Panc1 (cell line): ENCODE data around the gene COMMD10. TPM values are rescaled to one million over a fixed set of nuclear protein-coding genes. Genes with fewer than 3 reads are reported as not detected.

ENCODE experiments used
- ATAC-seq: fragments of 200-7000 bp; cut with Tn5 transposase; 2 replicates; pipeline ENCODE4 v1.9.1; 2020; ENCODE audit warnings: mild to moderate bottlenecking, moderate library complexity
- BruUV-seq: library from RNA; stranded (reverse); fragments of 400-500 nt; replicated peaks from 2 replicates; lab custom pipeline; 2021; lab: Mats Ljungman, UMichigan
- CTCF ChIA-PET: fragments of 300-600 bp; sonication (Branson Sonifier 250); formaldehyde crosslinking; loops from one replicate; lab custom pipeline; 2022; ENCODE audit warnings: antibody characterized with exemption; lab: Charles Lee
- POLR2A ChIA-PET: fragments of 300-600 bp; sonication (Branson Sonifier 250); formaldehyde crosslinking; loops from one replicate; lab custom pipeline; 2022; ENCODE audit warnings: antibody characterized with exemption; lab: Charles Lee
- DNase-seq: peaks from one replicate; pipeline ENCODE4 v3.0.0-alpha.2; 2010; ENCODE audit warnings: low read depth, low spot score
- H3K27ac ChIP-seq: 2 replicates; pipeline ENCODE4 v1.5.1; 2011; ENCODE audit warnings: mild to moderate bottlenecking, low read length, inconsistent platforms
- H3K27me3 ChIP-seq: fragments of 200-500 bp; sonication (Bioruptor generic); 2 replicates; pipeline ENCODE4 v1.6.0; 2014; ENCODE audit warnings: low read length, inconsistent platforms; ENCODE audit not compliant: control insufficient read depth, insufficient read depth
- H3K36me3 ChIP-seq: fragments of 200-500 bp; sonication (Bioruptor generic); 2 replicates; pipeline ENCODE4 v1.5.1; 2014; ENCODE audit warnings: inconsistent platforms, mild to moderate bottlenecking, low read length, moderate library complexity; ENCODE audit not compliant: control insufficient read depth, insufficient read depth
- H3K4me1 ChIP-seq: 2 replicates; pipeline ENCODE4 v1.5.1; 2011; ENCODE audit warnings: inconsistent platforms, mild to moderate bottlenecking, low read length, moderate library complexity; ENCODE audit not compliant: control insufficient read depth, insufficient read depth
- H3K4me3 ChIP-seq, 2 experiments: 2 replicates each; pipeline ENCODE4 v1.5.1; 2011 to 2012; ENCODE audit warnings: low read depth in 2 of 2, low read length in 2 of 2, mild to moderate bottlenecking in 2 of 2, inconsistent platforms in 1 of 2, moderate library complexity in 1 of 2
- H3K9me3 ChIP-seq: fragments of 200-500 bp; sonication (Bioruptor generic); 2 replicates; pipeline ENCODE4 v1.5.1; 2014; ENCODE audit warnings: low read depth, mild to moderate bottlenecking, inconsistent platforms, low read length, moderate library complexity; ENCODE audit not compliant: control insufficient read depth, insufficient read depth
- POLR2AphosphoS5 ChIP-seq: IDR thresholded peaks from 2 replicates; pipeline ENCODE4 v1.6.1; 2012; ENCODE audit warnings: mild to moderate bottlenecking, low read depth, low read length, moderate library complexity
- SIN3A ChIP-seq: IDR thresholded peaks from 2 replicates; pipeline ENCODE4 v1.6.1; 2012; ENCODE audit warnings: low read depth, mild to moderate bottlenecking, low read length, moderate library complexity, borderline replicate concordance; ENCODE audit not compliant: insufficient read depth
- TCF7L2 ChIP-seq: IDR thresholded peaks from 2 replicates; pipeline ENCODE4 v1.6.1; 2011; ENCODE audit warnings: mild to moderate bottlenecking, low read depth, low read length, inconsistent platforms
- in situ Hi-C: cut with HindIII; loops from 2 replicates; pipeline ENCODE4 v1.10.0; 2016; ENCODE audit warnings: low sequenced_read_pairs, low pct_unique_long_range_greater_than_20kb
- intact Hi-C: fragments of 100-400 bp; cut with micrococcal nuclease; formaldehyde crosslinking; loops from one replicate; pipeline ENCODE4 v1.10.0; 2022; ENCODE audit not compliant: unreplicated experiment
- total RNA-seq: library from RNA; stranded (reverse); gene quantifications from one replicate; pipeline ENCODE4 v1.2.1, GENCODE V29; 2021; ENCODE audit not compliant: unreplicated experiment
- TF ChIP-seq, protein P1 (sequence below): fragments of 450-650 bp; IDR thresholded peaks from 2 replicates; pipeline ENCODE4 v1.5.1; 2017; ENCODE audit warnings: mild to moderate bottlenecking
- TF ChIP-seq, protein P2 (sequence below), 2 experiments: IDR thresholded peaks; 2 replicates each; pipeline ENCODE4 v1.6.1; 2011 to 2012; ENCODE audit warnings: low read depth in 2 of 2, control low read depth in 1 of 2, low read length in 1 of 2, mild to moderate bottlenecking in 1 of 2, moderate library complexity in 1 of 2; ENCODE audit not compliant: insufficient read depth in 1 of 2

Gene COMMD10
- total RNA-seq, 1 experiment from 2014 or later = 37.9 TPM

DNA sequence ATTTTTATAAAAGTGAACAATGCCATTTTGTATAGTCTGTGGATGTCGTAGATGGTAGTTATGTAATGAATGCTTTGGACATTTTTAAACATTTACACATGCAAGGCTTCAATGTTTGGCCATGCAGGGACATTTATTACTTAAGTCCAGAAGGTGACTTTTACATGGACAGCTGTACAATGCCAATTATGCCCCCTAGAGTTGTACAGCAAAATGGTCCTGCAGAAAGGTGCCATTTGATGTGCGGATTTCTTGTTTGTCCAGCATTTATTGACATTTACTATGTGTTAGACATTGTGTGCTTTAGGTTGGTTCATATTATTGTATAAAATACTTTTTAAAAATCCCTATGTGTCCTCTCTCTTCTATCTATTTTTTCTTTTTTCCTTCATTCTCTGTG is 22.5 kb upstream of the COMMD10 start:
- intact Hi-C loops = no loop called here
- no peak for ATAC-seq

GRCh38 chr5:116063950-116064349 is 20.9 kb upstream of the COMMD10 start:
- CTCF ChIA-PET = no interaction called here
- H3K4me3 ChIP-seq = no peak overlapping the region
- ATAC-seq (no peak), DNase-seq (no peak)
- in situ Hi-C loops = no loop called here
- TF ChIP-seq POLR2AphosphoS5 = no peak
- no peak for TF ChIP-seq TCF7L2
- TF ChIP-seq, protein P1, sequence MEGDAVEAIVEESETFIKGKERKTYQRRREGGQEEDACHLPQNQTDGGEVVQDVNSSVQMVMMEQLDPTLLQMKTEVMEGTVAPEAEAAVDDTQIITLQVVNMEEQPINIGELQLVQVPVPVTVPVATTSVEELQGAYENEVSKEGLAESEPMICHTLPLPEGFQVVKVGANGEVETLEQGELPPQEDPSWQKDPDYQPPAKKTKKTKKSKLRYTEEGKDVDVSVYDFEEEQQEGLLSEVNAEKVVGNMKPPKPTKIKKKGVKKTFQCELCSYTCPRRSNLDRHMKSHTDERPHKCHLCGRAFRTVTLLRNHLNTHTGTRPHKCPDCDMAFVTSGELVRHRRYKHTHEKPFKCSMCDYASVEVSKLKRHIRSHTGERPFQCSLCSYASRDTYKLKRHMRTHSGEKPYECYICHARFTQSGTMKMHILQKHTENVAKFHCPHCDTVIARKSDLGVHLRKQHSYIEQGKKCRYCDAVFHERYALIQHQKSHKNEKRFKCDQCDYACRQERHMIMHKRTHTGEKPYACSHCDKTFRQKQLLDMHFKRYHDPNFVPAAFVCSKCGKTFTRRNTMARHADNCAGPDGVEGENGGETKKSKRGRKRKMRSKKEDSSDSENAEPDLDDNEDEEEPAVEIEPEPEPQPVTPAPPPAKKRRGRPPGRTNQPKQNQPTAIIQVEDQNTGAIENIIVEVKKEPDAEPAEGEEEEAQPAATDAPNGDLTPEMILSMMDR = no peak
- TF ChIP-seq, protein P2, sequence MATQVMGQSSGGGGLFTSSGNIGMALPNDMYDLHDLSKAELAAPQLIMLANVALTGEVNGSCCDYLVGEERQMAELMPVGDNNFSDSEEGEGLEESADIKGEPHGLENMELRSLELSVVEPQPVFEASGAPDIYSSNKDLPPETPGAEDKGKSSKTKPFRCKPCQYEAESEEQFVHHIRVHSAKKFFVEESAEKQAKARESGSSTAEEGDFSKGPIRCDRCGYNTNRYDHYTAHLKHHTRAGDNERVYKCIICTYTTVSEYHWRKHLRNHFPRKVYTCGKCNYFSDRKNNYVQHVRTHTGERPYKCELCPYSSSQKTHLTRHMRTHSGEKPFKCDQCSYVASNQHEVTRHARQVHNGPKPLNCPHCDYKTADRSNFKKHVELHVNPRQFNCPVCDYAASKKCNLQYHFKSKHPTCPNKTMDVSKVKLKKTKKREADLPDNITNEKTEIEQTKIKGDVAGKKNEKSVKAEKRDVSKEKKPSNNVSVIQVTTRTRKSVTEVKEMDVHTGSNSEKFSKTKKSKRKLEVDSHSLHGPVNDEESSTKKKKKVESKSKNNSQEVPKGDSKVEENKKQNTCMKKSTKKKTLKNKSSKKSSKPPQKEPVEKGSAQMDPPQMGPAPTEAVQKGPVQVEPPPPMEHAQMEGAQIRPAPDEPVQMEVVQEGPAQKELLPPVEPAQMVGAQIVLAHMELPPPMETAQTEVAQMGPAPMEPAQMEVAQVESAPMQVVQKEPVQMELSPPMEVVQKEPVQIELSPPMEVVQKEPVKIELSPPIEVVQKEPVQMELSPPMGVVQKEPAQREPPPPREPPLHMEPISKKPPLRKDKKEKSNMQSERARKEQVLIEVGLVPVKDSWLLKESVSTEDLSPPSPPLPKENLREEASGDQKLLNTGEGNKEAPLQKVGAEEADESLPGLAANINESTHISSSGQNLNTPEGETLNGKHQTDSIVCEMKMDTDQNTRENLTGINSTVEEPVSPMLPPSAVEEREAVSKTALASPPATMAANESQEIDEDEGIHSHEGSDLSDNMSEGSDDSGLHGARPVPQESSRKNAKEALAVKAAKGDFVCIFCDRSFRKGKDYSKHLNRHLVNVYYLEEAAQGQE (IDR thresholded peaks at IDR 0.05; ENCODE audit: insufficient read depth in 1 of 2, low read depth in 2 of 2, low read length in 1 of 2) = no peak
- no peak for TF ChIP-seq SIN3A
- H3K27me3 ChIP-seq = peaks cover 2% of the 10 kb centered on the region; the same call in 1 of the 2 replicates
- H3K9me3 ChIP-seq = no peaks in the 10 kb centered on the region
- BruUV-seq = no TSS peak
- intact Hi-C loops = no loop called here
- no peak overlapping the region for H3K27ac ChIP-seq
- H3K4me1 ChIP-seq = no peaks in the 10 kb centered on the region
- POLR2A ChIA-PET = no interaction called here
- H3K36me3 ChIP-seq = no peaks in the 10 kb centered on the region

More for the DNA sequence above, 22.5 kb upstream of the COMMD10 start:
- Histone ChIP-seq H3K36me3 (no peaks in the 10 kb centered on the region), H3K27me3 (peaks cover 2% of the 10 kb centered on the region; the same call in 1 of the 2 replicates), H3K27ac (no peak overlapping the region), H3K9me3 (no peaks in the 10 kb centered on the region), H3K4me1 (no peaks in the 10 kb centered on the region), H3K4me3 (no peak overlapping the region)
- TF ChIP-seq TCF7L2 (no peak), POLR2AphosphoS5 (no peak), SIN3A (no peak)
- TF ChIP-seq, protein P1 = no peak
- in situ Hi-C loops = no loop called here
- DNase-seq = no peak
- no TSS peak for BruUV-seq
- POLR2A ChIA-PET = no interaction called here
- CTCF ChIA-PET = no interaction called here
